ENCODE data around the gene SLIT3.

DNA sequence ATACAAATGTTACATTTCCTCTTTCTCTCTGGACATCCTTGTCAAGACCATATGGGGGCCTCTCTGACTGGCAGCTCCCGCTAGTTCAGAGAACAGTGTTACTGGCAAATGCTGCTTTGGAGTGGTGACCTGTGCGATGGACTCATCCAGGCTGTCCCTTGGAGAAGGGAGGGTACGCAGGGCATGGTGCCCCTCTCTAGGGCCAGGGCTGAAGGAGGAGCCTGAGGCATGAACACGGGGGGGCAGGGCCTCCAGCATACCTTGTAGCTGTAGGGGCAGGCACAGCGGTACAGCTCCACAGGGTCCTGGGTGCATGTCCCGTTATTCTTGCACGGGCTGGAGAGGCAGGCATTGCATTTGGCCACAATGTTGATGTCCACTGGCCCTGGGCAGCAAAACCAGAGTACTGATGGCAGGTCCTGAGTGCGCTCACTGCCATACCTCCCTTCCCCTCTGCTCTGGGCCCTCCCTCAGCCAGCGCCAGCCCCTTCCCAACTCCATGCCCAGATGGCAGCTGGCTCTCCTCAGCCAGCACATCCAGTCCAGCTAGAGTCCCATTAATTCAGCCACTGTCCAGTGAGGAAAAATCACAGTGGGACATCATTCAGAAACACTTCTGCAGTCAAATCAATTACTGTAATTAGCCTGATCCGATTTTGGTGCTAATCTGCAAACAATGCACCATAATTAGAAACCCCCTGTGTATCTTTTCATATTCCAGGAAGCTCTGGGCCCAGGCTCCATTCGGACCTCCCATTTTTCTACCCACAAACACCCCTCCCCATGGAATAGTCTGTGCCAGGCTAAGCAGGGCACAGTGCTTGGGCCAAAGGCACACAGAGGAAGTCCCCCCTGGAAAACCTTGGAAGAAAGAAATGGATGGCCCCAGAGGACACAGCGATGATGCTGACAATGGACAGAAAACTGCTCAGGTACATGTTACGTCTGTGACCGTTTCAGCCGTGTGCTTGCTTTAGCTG lies 592.9 kb downstream of the SLIT3 start:
- no peak for TF ChIP-seq POLR2A (IDR thresholded peaks at IDR 0.05)
- TF ChIP-seq, protein P1, sequence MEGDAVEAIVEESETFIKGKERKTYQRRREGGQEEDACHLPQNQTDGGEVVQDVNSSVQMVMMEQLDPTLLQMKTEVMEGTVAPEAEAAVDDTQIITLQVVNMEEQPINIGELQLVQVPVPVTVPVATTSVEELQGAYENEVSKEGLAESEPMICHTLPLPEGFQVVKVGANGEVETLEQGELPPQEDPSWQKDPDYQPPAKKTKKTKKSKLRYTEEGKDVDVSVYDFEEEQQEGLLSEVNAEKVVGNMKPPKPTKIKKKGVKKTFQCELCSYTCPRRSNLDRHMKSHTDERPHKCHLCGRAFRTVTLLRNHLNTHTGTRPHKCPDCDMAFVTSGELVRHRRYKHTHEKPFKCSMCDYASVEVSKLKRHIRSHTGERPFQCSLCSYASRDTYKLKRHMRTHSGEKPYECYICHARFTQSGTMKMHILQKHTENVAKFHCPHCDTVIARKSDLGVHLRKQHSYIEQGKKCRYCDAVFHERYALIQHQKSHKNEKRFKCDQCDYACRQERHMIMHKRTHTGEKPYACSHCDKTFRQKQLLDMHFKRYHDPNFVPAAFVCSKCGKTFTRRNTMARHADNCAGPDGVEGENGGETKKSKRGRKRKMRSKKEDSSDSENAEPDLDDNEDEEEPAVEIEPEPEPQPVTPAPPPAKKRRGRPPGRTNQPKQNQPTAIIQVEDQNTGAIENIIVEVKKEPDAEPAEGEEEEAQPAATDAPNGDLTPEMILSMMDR (IDR thresholded peaks at IDR 0.05 in 4 of 5, conservative IDR thresholded peaks at IDR 0.05 in 1 of 5), result no peak

All from gastrocnemius medialis (tissue), 4 donors.